ENCODE results near the gene HJV. TPM values are rescaled to one million over a fixed set of nuclear protein-coding genes. Genes with fewer than 3 reads are reported as not detected.

The HJV gene
- total and polyA plus RNA-seq, 2 of the 13 experiments (the other 11 are each of a cell fraction or from before 2014, with no cell fraction given), result 0.18 TPM; not detected in 1

DNA sequence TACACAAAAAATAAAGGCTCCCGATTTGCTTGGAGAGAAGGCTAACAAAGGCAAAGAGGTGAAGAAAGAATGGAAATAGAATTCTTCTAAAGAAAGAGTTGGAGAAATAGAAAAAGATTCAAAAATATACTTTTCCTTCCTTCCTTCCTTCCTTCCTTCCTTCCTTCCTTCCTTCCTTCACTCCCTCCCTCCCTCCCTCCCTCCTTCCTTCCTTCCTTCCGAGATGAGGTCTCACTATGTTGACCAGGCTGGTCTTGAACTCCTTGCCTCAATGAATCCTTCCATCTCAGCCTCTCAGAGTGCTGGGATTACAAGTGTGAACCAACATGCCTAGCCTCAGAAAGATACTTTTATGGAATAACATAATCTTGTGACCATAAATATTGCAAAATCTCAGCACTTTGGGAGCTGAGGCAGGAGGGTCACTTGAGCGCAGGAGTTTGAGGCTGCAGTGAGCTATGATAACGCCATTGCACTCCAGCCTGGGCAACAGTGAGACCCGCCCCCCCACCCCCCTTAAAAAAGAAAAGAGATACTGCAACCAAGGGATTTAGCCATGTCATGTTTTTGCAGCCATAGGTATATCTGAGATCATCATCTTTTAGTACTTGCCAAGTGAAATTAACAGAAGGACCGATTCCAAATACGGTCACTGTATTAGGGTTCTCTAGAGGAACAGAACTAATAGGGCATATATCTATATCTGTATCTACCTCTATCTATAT lies 1.0 kb upstream of the HJV start:
- Histone ChIP-seq H2AFZ (ENCODE audit: low read length) (no peak overlapping the region), H3K4me1 (ENCODE audit: insufficient read depth, low read length) (peaks cover 27% of the 10 kb centered on the region), H3K4me2 (ENCODE audit: low read depth, low read length) (no peak overlapping the region), H3K9ac (ENCODE audit: insufficient read depth, low read depth, low read length) (no peak overlapping the region), H3K27me3 (ENCODE audit: control insufficient read depth in 1 of 2, insufficient read depth in 2 of 2, low read length in 2 of 2) (no peaks in the 10 kb centered on the region), H3K4me3 (replicated peaks in 1 of 3; ENCODE audit: insufficient read depth in 1 of 3, low read depth in 2 of 3, low read length in 3 of 3) (no peak overlapping the region), H3K9me3 (ENCODE audit: low read length) (no peaks in the 10 kb centered on the region), H3K79me2 (ENCODE audit: insufficient read depth, low read length) (no peaks in the 10 kb centered on the region), H4K20me1 (ENCODE audit: insufficient read depth, low read length) (no peaks in the 10 kb centered on the region), H3K36me3 (replicated peaks in 1 of 2; ENCODE audit: control insufficient read depth in 1 of 2, insufficient read depth in 2 of 2, low read length in 2 of 2) (no peaks in the 10 kb centered on the region), H3K27ac (ENCODE audit: extremely low read length, insufficient read depth, low read length) (no peak overlapping the region)
- DNase-seq (ENCODE audit: low spot score) (no peak), ATAC-seq (no peak), FAIRE-seq (no peak)
- POLR2A ChIA-PET, result interaction anchor here (1.2 to 2.9 kb wide), 2 partner anchors 10 to 29 kb away, joined by 6 to 15 read pairs; no protein-coding TSS in a partner anchor
- WGBS (ENCODE audit: low lambda C conversion rate), result 61% methylated on average over 7 of the region's 7 CpGs
- in situ Hi-C loops (cut with HindIII; ENCODE audit: extremely low pct_ligation_motif_present, low pct_unique_long_range_greater_than_20kb) (no loop called here), intact Hi-C loops (cut with micrococcal nuclease; ENCODE audit: unreplicated experiment) (no loop called here)
- CTCF ChIA-PET (ENCODE audit: low intra/inter-chr PET ratio, low total read pairs), result no interaction called here
- no peak for TF ChIP-seq ZZZ3 (CRISPR knock-in tag; IDR thresholded peaks at IDR 0.05; ENCODE audit: borderline replicate concordance)
- TF ChIP-seq CENPT (CRISPR knock-in tag; IDR thresholded peaks at IDR 0.05; ENCODE audit: low read depth), result no peak
- TF ChIP-seq ZNF12 (CRISPR knock-in tag; IDR thresholded peaks at IDR 0.05), result no peak
- TF ChIP-seq SIN3B (IDR thresholded peaks at IDR 0.05; ENCODE audit: low read length), result no peak
- TF ChIP-seq, protein P1, sequence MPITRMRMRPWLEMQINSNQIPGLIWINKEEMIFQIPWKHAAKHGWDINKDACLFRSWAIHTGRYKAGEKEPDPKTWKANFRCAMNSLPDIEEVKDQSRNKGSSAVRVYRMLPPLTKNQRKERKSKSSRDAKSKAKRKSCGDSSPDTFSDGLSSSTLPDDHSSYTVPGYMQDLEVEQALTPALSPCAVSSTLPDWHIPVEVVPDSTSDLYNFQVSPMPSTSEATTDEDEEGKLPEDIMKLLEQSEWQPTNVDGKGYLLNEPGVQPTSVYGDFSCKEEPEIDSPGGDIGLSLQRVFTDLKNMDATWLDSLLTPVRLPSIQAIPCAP (CRISPR knock-in tag; IDR thresholded peaks at IDR 0.05; ENCODE audit: low read depth), result no peak
- peak; percentile 8 for TF ChIP-seq HNRNPK (IDR thresholded peaks at IDR 0.05; ENCODE audit: low read depth, low read length, poor library complexity, severe bottlenecking)
- TF ChIP-seq ZIK1 (CRISPR knock-in tag; IDR thresholded peaks at IDR 0.05; ENCODE audit: borderline replicate concordance, low read depth), result no peak
- BruUV-seq (replicated peaks), result no TSS peak
